Measurements from ENCODE around the gene ABCA7. TPM values are rescaled to one million over a fixed set of nuclear protein-coding genes. Genes with fewer than 3 reads are reported as not detected.

Gene ABCA7
- total RNA-seq, 1 donor, result 3.5 TPM

DNA sequence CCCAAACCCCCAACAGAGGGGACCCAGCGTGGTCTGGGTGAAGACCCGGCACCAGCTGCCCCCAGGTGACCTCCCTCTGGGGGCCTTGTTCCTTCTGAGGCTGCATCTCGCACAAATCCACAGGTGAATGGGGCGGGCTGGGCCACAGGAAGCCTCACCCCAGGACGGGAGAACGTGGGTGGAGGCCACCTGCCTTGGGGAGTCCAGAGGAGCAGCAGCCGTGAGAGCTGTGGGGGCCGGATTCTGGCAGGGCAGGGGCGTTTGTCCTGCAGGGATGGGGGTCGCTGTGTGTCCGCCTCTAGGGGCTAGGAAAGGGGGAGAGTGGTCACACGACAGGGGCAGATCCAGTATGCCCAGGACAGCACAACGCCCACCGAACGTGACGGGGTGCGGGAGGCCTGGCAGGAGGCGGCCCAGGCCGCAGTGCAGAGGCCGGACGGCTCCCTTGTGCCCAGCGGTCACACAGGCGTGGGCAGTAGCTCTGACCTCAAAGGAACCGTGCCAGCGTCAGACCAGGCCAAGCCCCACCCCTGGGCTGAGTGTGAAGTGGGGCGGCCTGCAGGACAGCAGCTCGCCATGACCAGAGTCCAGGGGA lies 48.6 kb downstream of the ABCA7 start:
- no peak for TF ChIP-seq CTCF (IDR thresholded peaks at IDR 0.05; ENCODE audit: insufficient read depth, low read length)
- H3K4me3 ChIP-seq (ENCODE audit: low read depth, low read length), result no peak overlapping the region
- no peak for DNase-seq (ENCODE audit: low read depth)

DNA sequence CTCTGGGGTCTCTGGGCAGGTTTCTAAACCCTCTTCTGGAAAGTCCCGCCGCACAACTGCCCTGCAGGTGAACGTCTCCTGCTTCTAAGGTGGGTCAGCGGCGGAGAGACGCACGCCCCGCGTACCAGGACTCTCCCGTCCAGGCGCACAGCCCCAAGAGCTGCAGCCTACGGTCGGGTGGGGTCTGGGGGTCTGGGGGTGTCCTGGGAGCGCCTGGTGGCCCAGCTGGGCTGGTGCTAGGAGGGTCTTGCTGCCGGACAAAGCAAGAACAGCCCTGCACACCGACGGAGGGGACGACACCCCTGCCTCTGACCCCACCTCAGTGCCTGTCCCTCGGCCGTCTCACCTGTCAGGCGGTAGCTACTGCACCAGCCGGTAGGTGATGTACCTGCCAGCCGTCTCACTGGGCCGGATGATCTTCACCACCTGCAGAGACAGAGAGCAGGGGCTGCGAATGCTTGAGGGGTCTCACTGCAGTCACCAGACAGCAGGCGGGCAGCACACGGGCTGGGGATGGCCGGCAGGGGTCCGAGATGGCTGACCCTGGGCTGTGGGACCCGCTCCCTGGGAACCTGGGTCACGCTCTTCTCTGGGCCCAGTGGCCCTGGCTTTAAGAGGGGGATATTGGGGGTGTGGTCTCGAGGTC lies 49.3 kb downstream of the ABCA7 start:
- no peak for TF ChIP-seq CTCF (IDR thresholded peaks at IDR 0.05; ENCODE audit: insufficient read depth, low read length)
- DNase-seq (ENCODE audit: low read depth), result no peak
- no peak overlapping the region for H3K4me3 ChIP-seq (ENCODE audit: low read depth, low read length)

- TF ChIP-seq CTCF (IDR thresholded peaks at IDR 0.05; ENCODE audit: insufficient read depth, low read length), result no peak
- no peak overlapping the region for H3K4me3 ChIP-seq (ENCODE audit: low read depth, low read length)
- DNase-seq (ENCODE audit: low read depth), result no peak
Measured at GRCh38 chr19:1089891-1090290, 50.0 kb downstream of the ABCA7 start.

DNA sequence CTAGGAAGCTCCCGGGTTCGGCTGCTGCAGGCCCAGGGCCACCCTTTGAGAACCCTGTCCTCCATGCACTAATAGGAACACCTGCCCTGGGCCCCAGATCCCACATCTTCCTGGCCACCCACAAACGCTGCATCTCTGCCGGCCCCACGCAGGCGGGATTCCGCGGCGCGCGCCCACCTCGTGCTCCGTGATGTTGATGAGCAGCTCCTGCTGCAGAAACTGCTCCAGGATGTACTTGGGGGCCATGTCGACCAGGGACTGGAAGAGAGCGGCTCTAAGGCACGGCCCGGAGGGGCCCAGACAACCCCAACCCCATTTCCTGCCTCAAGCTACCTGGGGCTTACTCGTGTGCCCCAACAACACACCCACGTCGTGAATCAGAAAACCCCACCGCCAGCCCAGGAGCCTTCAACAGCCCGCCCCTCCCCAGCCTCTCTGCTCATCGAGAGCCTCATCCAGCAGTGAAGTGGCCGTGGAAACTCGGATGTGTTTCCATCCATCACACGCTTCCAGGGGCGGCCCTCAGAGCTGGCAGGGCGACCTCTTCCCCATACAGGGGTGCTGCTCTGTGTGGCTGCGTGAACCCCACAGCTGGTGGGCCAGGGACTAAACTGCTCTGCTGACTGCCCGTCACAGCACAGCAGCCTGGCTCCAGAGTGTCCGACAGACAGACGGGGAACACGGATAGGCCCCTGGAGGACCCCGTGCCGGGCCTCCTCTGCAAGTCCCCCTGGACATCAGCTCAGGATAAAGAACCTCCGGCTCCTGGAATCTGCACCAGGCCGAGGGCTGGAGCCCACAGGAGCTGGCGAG lies 51.0 kb downstream of the ABCA7 start:
- H3K4me3 ChIP-seq (ENCODE audit: low read depth, low read length), result no peak overlapping the region
- no peak for TF ChIP-seq CTCF (IDR thresholded peaks at IDR 0.05; ENCODE audit: insufficient read depth, low read length)

DNA sequence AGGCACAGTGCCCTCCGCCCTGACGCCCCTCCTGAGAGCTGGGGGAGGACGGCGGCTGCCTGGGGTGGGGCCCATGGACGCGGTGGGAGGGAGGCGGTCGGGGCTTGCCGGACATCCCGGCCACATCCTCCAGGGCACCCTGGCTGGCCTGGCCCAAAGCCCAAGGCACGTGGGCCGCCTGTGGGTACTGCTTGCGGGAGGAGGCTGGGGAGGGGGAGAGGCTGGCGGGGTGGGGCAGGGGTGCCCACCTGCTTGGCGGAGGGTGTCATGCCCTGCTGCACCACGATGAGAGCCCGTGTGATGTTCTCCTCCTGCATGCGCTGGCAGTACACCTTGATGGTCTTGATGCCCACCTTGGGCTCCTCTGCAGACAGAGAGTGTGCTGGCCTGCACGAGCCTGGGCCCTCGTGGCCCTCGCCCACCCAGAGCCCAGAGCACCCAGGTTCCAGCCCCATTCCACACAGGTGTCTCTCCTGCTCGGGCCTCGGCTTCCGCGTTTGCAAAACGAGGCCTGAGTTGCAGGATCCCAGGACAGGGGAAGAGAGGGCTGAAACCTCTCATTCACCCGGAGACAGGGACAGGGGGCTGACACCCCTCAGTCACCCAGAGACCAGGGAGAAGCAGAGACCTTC lies 51.8 kb downstream of the ABCA7 start:
- no peak for TF ChIP-seq CTCF (IDR thresholded peaks at IDR 0.05; ENCODE audit: insufficient read depth, low read length)
- H3K4me3 ChIP-seq (ENCODE audit: low read depth, low read length), result no peak overlapping the region
- DNase-seq (ENCODE audit: low read depth), result no peak

More for the DNA sequence above, 51.0 kb downstream of the ABCA7 start:
- DNase-seq (ENCODE audit: low read depth), result no peak

DNA sequence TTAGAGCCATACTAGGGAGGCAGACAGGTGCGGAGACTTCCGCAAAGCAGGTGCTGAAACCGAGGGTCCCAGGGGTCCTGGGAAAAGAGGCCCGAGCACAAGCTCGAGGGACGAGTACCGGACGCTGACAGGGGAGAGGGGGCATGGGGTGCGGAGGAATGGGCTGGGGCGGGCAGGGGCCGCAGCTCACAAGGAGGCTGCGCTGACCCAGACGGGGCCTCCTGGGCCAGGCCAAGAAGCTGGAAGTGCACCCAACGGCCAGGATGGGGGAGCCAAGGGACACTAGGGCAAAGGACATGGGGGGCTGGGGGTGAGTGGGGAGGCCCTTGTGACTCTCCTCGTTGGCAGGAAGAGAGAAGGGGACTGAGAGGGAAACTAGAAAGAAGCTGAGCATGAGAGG lies 53.4 kb downstream of the ABCA7 start:
- DNase-seq (ENCODE audit: low read depth), result no peak
- TF ChIP-seq CTCF (IDR thresholded peaks at IDR 0.05; ENCODE audit: insufficient read depth, low read length), result no peak
- H3K4me3 ChIP-seq (ENCODE audit: low read depth, low read length), result peak overlapping the region; percentile 87

All from fibroblast of the aortic adventitia (primary cell).